Measurements from ENCODE around the gene MYO1B.

GRCh38 chr2:191391171-191391570, 146.0 kb downstream of the MYO1B start:
- TF ChIP-seq CTCF (conservative IDR thresholded peaks at IDR 0.05; ENCODE audit: low read depth, low read length) = no peak
- no peak for TF ChIP-seq MAZ (IDR thresholded peaks at IDR 0.05; ENCODE audit: borderline replicate concordance, low read depth, low read length)
- TF ChIP-seq ELK1 (IDR thresholded peaks at IDR 0.05; ENCODE audit: borderline replicate concordance, low read depth, low read length) = no peak
- no peak for TF ChIP-seq POLR2A (IDR thresholded peaks at IDR 0.05; ENCODE audit: low read depth, low read length)
- TF ChIP-seq RCOR1 (IDR thresholded peaks at IDR 0.05; ENCODE audit: insufficient replicate concordance, low read length) = no peak
- no peak for TF ChIP-seq USF2 (IDR thresholded peaks at IDR 0.05; ENCODE audit: low read depth, low read length)
- no peak for TF ChIP-seq RAD21 (IDR thresholded peaks at IDR 0.05; ENCODE audit: low read length)
- no peak for TF ChIP-seq SMC3 (IDR thresholded peaks at IDR 0.05; ENCODE audit: low read depth, low read length)
- no peak for TF ChIP-seq BHLHE40 (IDR thresholded peaks at IDR 0.05; ENCODE audit: low read depth, low read length)
- TF ChIP-seq RFX5 (IDR thresholded peaks at IDR 0.05; ENCODE audit: low read depth, low read length) = no peak
- TF ChIP-seq MXI1 (IDR thresholded peaks at IDR 0.05; ENCODE audit: borderline replicate concordance, low read depth, low read length) = no peak
- no peak for TF ChIP-seq CHD1 (IDR thresholded peaks at IDR 0.05; ENCODE audit: low read depth, low read length)

Data from IMR-90 (cell line).